SK-N-MC (cell line): ENCODE results near the gene LRRN4CL.

Experiments used
- DNase-seq: peaks from one replicate; pipeline ENCODE4 v3.0.0-alpha.2; 2011; ENCODE audit warnings: low read depth, low spot score
- H3K27ac ChIP-seq: fragments of 200-600 bp; sonication (generic); 2 replicates; pipeline ENCODE4 v1.5.1; 2016; ENCODE audit warnings: mixed run types
- H3K36me3 ChIP-seq: fragments of 200-600 bp; sonication (generic); 2 replicates; pipeline ENCODE4 v1.6.1; 2017; ENCODE audit warnings: antibody characterized with exemption, low read length, mixed read lengths; ENCODE audit not compliant: insufficient read depth
- H3K4me3 ChIP-seq: fragments of 200-600 bp; sonication (generic); 2 replicates; pipeline ENCODE4 v1.5.1; 2016
- H3K9ac ChIP-seq: fragments of 200-600 bp; sonication (generic); 2 replicates; pipeline ENCODE4 v1.8.0; 2017; ENCODE audit warnings: mixed run types, mixed read lengths; ENCODE audit not compliant: insufficient read length
- H3K9me3 ChIP-seq: fragments of 200-600 bp; sonication (generic); 2 replicates; pipeline ENCODE4 v1.6.1; 2017; ENCODE audit warnings: low read depth, mild to moderate bottlenecking, antibody characterized with exemption, low read length, moderate library complexity, mixed read lengths
- EZH2 ChIP-seq: fragments of 200-600 bp; sonication (generic); IDR thresholded peaks from one replicate; pipeline ENCODE4 v1.6.1; 2017; ENCODE audit warnings: antibody characterized with exemption
- FOXP2 ChIP-seq: optimal IDR thresholded peaks from 2 replicates; pipeline ENCODE3; 2011; ENCODE audit warnings: mild to moderate bottlenecking, moderate library complexity; ENCODE audit not compliant: insufficient read depth; ENCODE audit errors: extremely low read length, control extremely low read depth
- POLR2AphosphoS5 ChIP-seq: IDR thresholded peaks from 2 replicates; pipeline ENCODE4 v1.6.1; 2012; ENCODE audit warnings: mild to moderate bottlenecking, low read depth, low read length, borderline replicate concordance

The LRRN4CL gene

GRCh38 chr11:62648185-62648966 is 41.0 kb downstream of the LRRN4CL start:
- Histone ChIP-seq H3K27ac (no peak overlapping the region), H3K36me3 (peaks cover 25% of the 10 kb centered on the region; the same call in 1 of the 2 replicates)
- TF ChIP-seq EZH2 (no peak), POLR2AphosphoS5 (no peak; the same call in 1 of the 2 replicates), FOXP2 (no peak)

GRCh38 chr11:62647609-62648005 is 41.7 kb downstream of the LRRN4CL start:
- DNase-seq = no peak
- no peak overlapping the region for H3K9ac ChIP-seq
- H3K36me3 ChIP-seq = peaks cover 32% of the 10 kb centered on the region
- no peaks in the 10 kb centered on the region for H3K9me3 ChIP-seq
- no peak for TF ChIP-seq FOXP2
- TF ChIP-seq POLR2AphosphoS5 = no peak
- TF ChIP-seq EZH2 = no peak
- H3K4me3 ChIP-seq = no peak overlapping the region
- no peak overlapping the region for H3K27ac ChIP-seq

More at GRCh38 chr11:62648185-62648966, 41.0 kb downstream of the LRRN4CL start:
- no peak for DNase-seq
- Histone ChIP-seq H3K4me3 (no peak overlapping the region), H3K9ac (no peak overlapping the region), H3K9me3 (no peaks in the 10 kb centered on the region)

GRCh38 chr11:62646825-62647608 is 42.3 kb downstream of the LRRN4CL start:
- Histone ChIP-seq H3K27ac (no peak overlapping the region), H3K9ac (no peak overlapping the region), H3K36me3 (peaks cover 34% of the 10 kb centered on the region), H3K4me3 (peak overlapping the region; percentile 41), H3K9me3 (no peaks in the 10 kb centered on the region)
- no peak for TF ChIP-seq FOXP2
- TF ChIP-seq POLR2AphosphoS5 = no peak
- TF ChIP-seq EZH2 = no peak
- DNase-seq = no peak

GRCh38 chr11:62645946-62646824 is 43.1 kb downstream of the LRRN4CL start, which contains the start of gene GANAB:
Gene GANAB, minus strand, starts transcription at chr11:62646613. Its CDS starts 14 bp downstream, at chr11:62646599.
- H3K9ac ChIP-seq = peak within 1 kb of the TSS; percentile 96
- H3K4me3 ChIP-seq = peak within 1 kb of the TSS; percentile 98
- DNase-seq = peak; percentile 78
- H3K36me3 ChIP-seq = peaks cover 34% of the 10 kb centered on the region
- no peak for TF ChIP-seq FOXP2
- peak; percentile 95 for TF ChIP-seq POLR2AphosphoS5
- TF ChIP-seq EZH2 = no peak
- peak within 1 kb of the TSS; percentile 80 for H3K27ac ChIP-seq
- no peaks in the 10 kb centered on the region for H3K9me3 ChIP-seq

GRCh38 chr11:62645671-62645945 is 43.7 kb downstream of the LRRN4CL start:
- Histone ChIP-seq H3K9ac (peak overlapping the region; percentile 96), H3K4me3 (peak overlapping the region; percentile 98), H3K9me3 (no peaks in the 10 kb centered on the region), H3K36me3 (peaks cover 34% of the 10 kb centered on the region), H3K27ac (peak overlapping the region; percentile 80)
- TF ChIP-seq FOXP2 (no peak), EZH2 (no peak), POLR2AphosphoS5 (no peak)
- DNase-seq = no peak

GRCh38 chr11:62644220-62644619 is 45.1 kb downstream of the LRRN4CL start:
- H3K36me3 ChIP-seq = peaks cover 34% of the 10 kb centered on the region

More at GRCh38 chr11:62644220-62644619, 45.1 kb downstream of the LRRN4CL start:
- H3K4me3 ChIP-seq = no peak overlapping the region
- no peak for TF ChIP-seq FOXP2
- TF ChIP-seq POLR2AphosphoS5 = no peak
- TF ChIP-seq EZH2 = no peak
- H3K9me3 ChIP-seq = no peaks in the 10 kb centered on the region
- no peak overlapping the region for H3K27ac ChIP-seq
- no peak for DNase-seq
- H3K9ac ChIP-seq = no peak overlapping the region
